K562 (cell line): Measurements from ENCODE around the gene DHRS3. TPM values are rescaled to one million over a fixed set of nuclear protein-coding genes. Genes with fewer than 3 reads are reported as not detected.

Experiments used
- ATAC-seq: fragments of 200-7000 bp; cut with Tn5 transposase; 3 replicates; pipeline ENCODE4 v1.9.1; 2020; ENCODE audit warnings: moderate library complexity
- BruUV-seq: library from RNA; stranded (reverse); fragments of 400-500 nt; replicated peaks from 2 replicates; lab custom pipeline; 2021; lab: Mats Ljungman, UMichigan
- CTCF ChIA-PET: fragments of 300-600 bp; formaldehyde crosslinking; extraction: SDS; loops from one replicate; lab custom pipeline; 2021; ENCODE audit warnings: low intra/inter-chr PET ratio; lab: Yijun Ruan, JAX
- POLR2A ChIA-PET: fragments of 300-600, 350-650 bp; sonication (Branson Sonifier 250); formaldehyde crosslinking; extraction: SDS; loops from one replicate; lab custom pipeline; 2021; ENCODE audit warnings: antibody characterized with exemption, inconsistent platforms; lab: Yijun Ruan, JAX
- DNase-seq, 4 experiments: peaks; one replicate each; pipeline versions ENCODE4 v3.0.0 to v3.0.0-alpha.2; 2011 to 2018; ENCODE audit warnings: low spot score in 3 of 4, mixed read lengths in 3 of 4; ENCODE audit errors: extremely low read depth in 1 of 4
- FAIRE-seq: peaks from 2 replicates; lab custom pipeline; 2011; peaks lifted over from hg19 to GRCh38; lab: Jason Lieb, UNC
- H2AFZ ChIP-seq: 2 replicates; pipeline ENCODE4 v1.6.0; 2011; ENCODE audit warnings: low read depth, low read length, control low read depth, inconsistent platforms
- H3K27ac ChIP-seq: fragments of 200-600 bp; 3 replicates; pipeline ENCODE4 v1.8.0; 2011; ENCODE audit warnings: low read depth, mild to moderate bottlenecking, control low read depth, inconsistent platforms, low read length, moderate library complexity, mixed read lengths; ENCODE audit errors: extremely low read depth
- H3K27me3 ChIP-seq, 2 experiments: fragments of 300-600 bp in 1 of 2; 2 replicates in 1 of 2; 3 replicates in 1 of 2; pipeline versions ENCODE4 v1.6.0 to v1.8.0; 2011; ENCODE audit warnings: inconsistent platforms in 2 of 2, low read length in 2 of 2, mild to moderate bottlenecking in 1 of 2, mixed read lengths in 1 of 2, moderate library complexity in 1 of 2; ENCODE audit not compliant: control insufficient read depth in 2 of 2, insufficient read depth in 2 of 2
- H3K36me3 ChIP-seq: fragments of 300-600 bp; 3 replicates; pipeline ENCODE4 v1.8.0; 2011; ENCODE audit warnings: mild to moderate bottlenecking, low read length, inconsistent platforms; ENCODE audit not compliant: control insufficient read depth, insufficient read depth
- H3K4me1 ChIP-seq, 2 experiments: fragments of 200-600 bp in 1 of 2; replicated peaks in 1 of 2; 2 replicates in 1 of 2; 3 replicates in 1 of 2; pipeline versions ENCODE4 v1.5.1 to v1.8.0; 2011; ENCODE audit warnings: inconsistent platforms in 2 of 2, low read length in 2 of 2, mild to moderate bottlenecking in 1 of 2, mixed read lengths in 1 of 2, moderate library complexity in 1 of 2; ENCODE audit not compliant: control insufficient read depth in 2 of 2, insufficient read depth in 2 of 2
- H3K4me2 ChIP-seq: 2 replicates; pipeline ENCODE4 v1.6.1; 2011; ENCODE audit warnings: low read length, control low read depth, inconsistent platforms, mixed read lengths; ENCODE audit not compliant: insufficient read depth
- H3K4me3 ChIP-seq: fragments of 200-600 bp; sonication (generic), shearing (Covaris generic); 2 replicates; pipeline ENCODE4 v1.5.1; 2016; ENCODE audit warnings: control low read depth, inconsistent platforms
- H3K79me2 ChIP-seq: fragments of 200-600 bp; 3 replicates; pipeline ENCODE4 v1.8.0; 2011; ENCODE audit warnings: low read length, inconsistent platforms; ENCODE audit not compliant: control insufficient read depth, insufficient read depth
- H3K9ac ChIP-seq, 2 experiments: 2 replicates each; pipeline versions ENCODE4 v1.6.0 to v1.6.1; 2011; ENCODE audit warnings: low read depth in 2 of 2, low read length in 2 of 2, control low read depth in 1 of 2, inconsistent platforms in 1 of 2, mild to moderate bottlenecking in 1 of 2, mixed read lengths in 1 of 2; ENCODE audit not compliant: insufficient read depth in 1 of 2
- H3K9me1 ChIP-seq: one replicate; pipeline ENCODE4 v1.6.0; 2011; ENCODE audit warnings: inconsistent platforms, mild to moderate bottlenecking, low read length, moderate library complexity; ENCODE audit not compliant: control insufficient read depth, insufficient read depth
- H3K9me3 ChIP-seq: replicated peaks from 2 replicates; pipeline ENCODE4 v1.5.1; 2011; ENCODE audit warnings: low read depth, low read length, inconsistent platforms; ENCODE audit not compliant: control insufficient read depth, insufficient read depth
- H4K20me1 ChIP-seq: replicated peaks from 2 replicates; pipeline ENCODE4 v1.6.1; 2011; ENCODE audit warnings: low read length, inconsistent platforms, mixed read lengths; ENCODE audit not compliant: control insufficient read depth, insufficient read depth
- GABPB2 ChIP-seq: fragments of 250-450 bp; sonication (Bioruptor Pico); conservative IDR thresholded peaks from 2 replicates; pipeline ENCODE4 v1.5.1; 2021; ENCODE audit warnings: mild to moderate bottlenecking
- MCM3 ChIP-seq: fragments of 450-650 bp; IDR thresholded peaks from 2 replicates; pipeline ENCODE4 v1.6.1; 2016
- MCM5 ChIP-seq: fragments of 450-650 bp; IDR thresholded peaks from 2 replicates; pipeline ENCODE4 v1.6.1; 2016; ENCODE audit warnings: low read depth
- RBM17 ChIP-seq: fragments of 200-400 bp; formaldehyde crosslinking; IDR thresholded peaks from 2 replicates; pipeline ENCODE4 v1.6.1; 2017; ENCODE audit warnings: low read depth, mild to moderate bottlenecking, low read length, borderline replicate concordance
- RFX1 ChIP-seq: fragments of 450-650 bp; IDR thresholded peaks from 2 replicates; pipeline ENCODE4 v1.6.1; 2016; ENCODE audit warnings: mild to moderate bottlenecking, moderate library complexity
- YY1 ChIP-seq, 3 experiments: IDR thresholded peaks; 2 replicates each; pipeline ENCODE4 v1.6.1; 2011; ENCODE audit warnings: low read length in 2 of 3, mild to moderate bottlenecking in 2 of 3, moderate library complexity in 2 of 3, borderline replicate concordance in 1 of 3, control low read depth in 1 of 3, low read depth in 1 of 3; ENCODE audit not compliant: insufficient read depth in 3 of 3, insufficient replicate concordance in 2 of 3, control insufficient read depth in 1 of 3, insufficient read length in 1 of 3; ENCODE audit errors: extremely low read depth in 1 of 3
- ZC3H11A ChIP-seq: IDR thresholded peaks from 2 replicates; pipeline ENCODE4 v1.6.1; 2012; ENCODE audit warnings: low read depth, low read length, improper control_type of control experiment
- whole genome bisulfite sequencing: fragments of 100-300 bp; shearing (Covaris generic); methylation state at CpG from one replicate; pipeline ENCODE4 v1.1.6; 2016; ENCODE audit warnings: low coverage, mixed read lengths; ENCODE audit not compliant: insufficient coverage; ENCODE audit errors: missing lambda C conversion rate; 5-methylcytosine and 5-hydroxymethylcytosine counted together
- in situ Hi-C: fragments of 300-500 bp; cut with MboI; formaldehyde crosslinking; loops from 4 replicates; pipeline ENCODE4 v1.15.0; 2018; ENCODE audit warnings: inconsistent platforms, mixed read lengths
- intact Hi-C: fragments of 100-400 bp; cut with micrococcal nuclease; formaldehyde crosslinking; loops from 2 replicates; pipeline ENCODE4 v1.14.2; 2022
- polyA plus RNA-seq, 8 experiments: library from polyadenylated mRNA; depleted of rRNA in 4 of 8; stranded (reverse) in 5 of 8; unstranded in 3 of 8; fragments of >200 nt; fragmentation: Nextera tagmentation in 2 of 8; fragmentation: Illumina TruSeq in 1 of 8; extraction: Ambion mirVana in 2 of 8; extraction: Trizol in 1 of 8; gene quantifications; 2 replicates each; pipeline versions ENCODE4 v1.2.1 to v1.2.3, GENCODE V29; 2011 to 2014; ENCODE audit warnings: inconsistent platforms in 1 of 8, missing spikeins in 1 of 8
- total RNA-seq, 7 experiments: library from RNA; depleted of rRNA in 6 of 7; stranded (reverse); fragments of >200 nt in 6 of 7; fragmentation: Illumina TruSeq in 2 of 7; extraction: Trizol in 2 of 7; gene quantifications; 2 replicates each; pipeline versions ENCODE4 v1.2.1 to v1.2.3, GENCODE V29; 2011 to 2021; ENCODE audit warnings: low replicate concordance in 1 of 7
- TF ChIP-seq, protein P1 (sequence below): fragments of 450-650 bp; formaldehyde crosslinking; conservative IDR thresholded peaks from 2 replicates; pipeline ENCODE4 v1.4.0; 2022; ENCODE audit warnings: mild to moderate bottlenecking, missing genetic modification characterization
- TF ChIP-seq, protein P2 (sequence below): fragments of 450-650 bp; IDR thresholded peaks from 2 replicates; pipeline ENCODE4 v1.6.1; 2018; ENCODE audit warnings: mild to moderate bottlenecking, low read depth; ENCODE audit not compliant: partially characterized antibody

Gene DHRS3
- total and polyA plus RNA-seq, 9 of the 15 experiments (the other 6 are each of a cell fraction or from before 2014, with no cell fraction given): 21.0 to 116 (median 58.7) TPM

DNA sequence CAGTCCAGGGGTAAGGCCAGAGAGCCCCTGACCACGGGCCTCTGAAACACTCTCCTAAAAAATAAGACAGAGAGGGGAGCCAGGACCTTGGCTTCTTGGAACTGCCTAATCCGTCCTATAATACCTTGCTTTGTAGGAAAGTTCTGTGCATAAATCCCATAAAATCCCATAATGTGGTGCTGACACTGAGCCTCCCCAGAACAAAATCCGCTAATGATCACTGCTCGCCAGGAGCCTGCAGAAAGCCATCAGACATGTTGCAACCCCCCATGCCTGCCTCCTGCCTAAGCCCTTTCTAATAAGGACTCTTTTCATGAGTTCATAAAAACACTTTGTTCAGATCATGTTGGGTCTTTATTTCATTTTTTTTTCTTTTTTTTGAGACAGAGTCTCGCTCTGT, 9.3 kb upstream of the DHRS3 start:
- H3K27ac ChIP-seq: no peak overlapping the region
- no peak overlapping the region for H3K9ac ChIP-seq
- TF ChIP-seq RFX1 (no peak), RBM17 (no peak), MCM5 (no peak), GABPB2 (no peak), MCM3 (no peak), ZC3H11A (no peak), YY1 (IDR thresholded peaks at IDR 0.05; ENCODE audit: borderline replicate concordance in 1 of 3, control insufficient read depth in 1 of 3, extremely low read depth in 1 of 3, insufficient read depth in 3 of 3, insufficient read length in 1 of 3, insufficient replicate concordance in 2 of 3, low read depth in 1 of 3, low read length in 2 of 3) (no peak)
- TF ChIP-seq, protein P1, sequence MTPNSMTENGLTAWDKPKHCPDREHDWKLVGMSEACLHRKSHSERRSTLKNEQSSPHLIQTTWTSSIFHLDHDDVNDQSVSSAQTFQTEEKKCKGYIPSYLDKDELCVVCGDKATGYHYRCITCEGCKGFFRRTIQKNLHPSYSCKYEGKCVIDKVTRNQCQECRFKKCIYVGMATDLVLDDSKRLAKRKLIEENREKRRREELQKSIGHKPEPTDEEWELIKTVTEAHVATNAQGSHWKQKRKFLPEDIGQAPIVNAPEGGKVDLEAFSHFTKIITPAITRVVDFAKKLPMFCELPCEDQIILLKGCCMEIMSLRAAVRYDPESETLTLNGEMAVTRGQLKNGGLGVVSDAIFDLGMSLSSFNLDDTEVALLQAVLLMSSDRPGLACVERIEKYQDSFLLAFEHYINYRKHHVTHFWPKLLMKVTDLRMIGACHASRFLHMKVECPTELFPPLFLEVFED (CRISPR knock-in tag): no peak
- TF ChIP-seq, protein P2, sequence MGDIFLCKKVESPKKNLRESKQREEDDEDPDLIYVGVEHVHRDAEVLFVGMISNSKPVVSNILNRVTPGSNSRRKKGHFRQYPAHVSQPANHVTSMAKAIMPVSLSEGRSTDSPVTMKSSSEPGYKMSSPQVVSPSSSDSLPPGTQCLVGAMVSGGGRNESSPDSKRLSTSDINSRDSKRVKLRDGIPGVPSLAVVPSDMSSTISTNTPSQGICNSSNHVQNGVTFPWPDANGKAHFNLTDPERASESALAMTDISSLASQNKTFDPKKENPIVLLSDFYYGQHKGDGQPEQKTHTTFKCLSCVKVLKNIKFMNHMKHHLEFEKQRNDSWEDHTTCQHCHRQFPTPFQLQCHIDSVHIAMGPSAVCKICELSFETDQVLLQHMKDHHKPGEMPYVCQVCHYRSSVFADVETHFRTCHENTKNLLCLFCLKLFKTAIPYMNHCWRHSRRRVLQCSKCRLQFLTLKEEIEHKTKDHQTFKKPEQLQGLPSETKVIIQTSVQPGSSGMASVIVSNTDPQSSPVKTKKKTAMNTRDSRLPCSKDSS: no peak
- ATAC-seq: no peak
- intact Hi-C loops: no loop called here
- H4K20me1 ChIP-seq: no peaks in the 10 kb centered on the region
- no peaks in the 10 kb centered on the region for H3K9me3 ChIP-seq
- no TSS peak for BruUV-seq
- peaks cover 2 to 14% of the 10 kb centered on the region in 2 experiments; a peak in 2 of 5 replicates for H3K27me3 ChIP-seq
- DNase-seq: no peak
- POLR2A ChIA-PET: no interaction called here
- H3K79me2 ChIP-seq: no peaks in the 10 kb centered on the region
- H3K36me3 ChIP-seq: no peaks in the 10 kb centered on the region
- H2AFZ ChIP-seq: no peak overlapping the region
- no peak for FAIRE-seq
- peaks cover 0 to 14% of the 10 kb centered on the region in 2 experiments; a peak in 2 of 5 replicates for H3K4me1 ChIP-seq
- CTCF ChIA-PET: no interaction called here
- WGBS: 73% methylated on average over 5 of the region's 5 CpGs
- in situ Hi-C loops: no loop called here
- no peak overlapping the region for H3K4me3 ChIP-seq
- H3K9me1 ChIP-seq: no peaks in the 10 kb centered on the region
- H3K4me2 ChIP-seq: no peak overlapping the region
